A673 (cell line): ENCODE data around the gene HTR5A. TPM values are rescaled to one million over a fixed set of nuclear protein-coding genes. Genes with fewer than 3 reads are reported as not detected.

ENCODE experiments used
- BruUV-seq: library from RNA; stranded (reverse); fragments of 400-500 nt; replicated peaks from 2 replicates; lab custom pipeline; 2021; lab: Mats Ljungman, UMichigan
- CTCF ChIA-PET: fragments of 300-600 bp; sonication (Branson Sonifier 250); formaldehyde crosslinking; loops from one replicate; lab custom pipeline; 2022; ENCODE audit warnings: antibody characterized with exemption; lab: Charles Lee
- POLR2A ChIA-PET: fragments of 300-600 bp; sonication (Branson Sonifier 250); formaldehyde crosslinking; loops from one replicate; lab custom pipeline; 2022; ENCODE audit warnings: antibody characterized with exemption; ENCODE audit not compliant: low non-redundant PET; lab: Charles Lee
- DNase-seq: peaks from one replicate; pipeline ENCODE4 v3.0.0-alpha.2; 2015; ENCODE audit warnings: low spot score
- H3K27ac ChIP-seq: fragments of 200-600 bp; sonication (generic); 2 replicates; pipeline ENCODE4 v1.5.1; 2016; ENCODE audit warnings: mixed run types, low read depth, mild to moderate bottlenecking, mixed read lengths, antibody characterized with exemption, low read length; ENCODE audit not compliant: poor library complexity, severe bottlenecking
- H3K27me3 ChIP-seq: fragments of 200-600 bp; sonication (generic); replicated peaks from 2 replicates; pipeline ENCODE4 v1.6.1; 2017; ENCODE audit warnings: mixed run types, low read depth, mild to moderate bottlenecking, mixed read lengths, antibody characterized with exemption, low read length; ENCODE audit not compliant: insufficient read depth, poor library complexity
- H3K36me3 ChIP-seq: fragments of 200-600 bp; sonication (generic); 2 replicates; pipeline ENCODE4 v1.6.1; 2016; ENCODE audit warnings: mixed run types, mild to moderate bottlenecking, mixed read lengths, antibody characterized with exemption, low read length; ENCODE audit not compliant: insufficient read depth, poor library complexity, severe bottlenecking
- H3K4me1 ChIP-seq: fragments of 200-600 bp; sonication (generic); 2 replicates; pipeline ENCODE4 v1.6.1; 2017; ENCODE audit warnings: mixed run types, mild to moderate bottlenecking, mixed read lengths, antibody characterized with exemption, low read length; ENCODE audit not compliant: insufficient read depth, poor library complexity, severe bottlenecking
- H3K4me3 ChIP-seq: fragments of 200-600 bp; sonication (generic); 2 replicates; pipeline ENCODE4 v1.5.1; 2016; ENCODE audit warnings: low read depth, mixed run types, mild to moderate bottlenecking, mixed read lengths, low read length; ENCODE audit not compliant: poor library complexity, severe bottlenecking
- H3K9me3 ChIP-seq: fragments of 200-600 bp; sonication (generic); 2 replicates; pipeline ENCODE4 v1.6.1; 2016; ENCODE audit warnings: mixed run types, low read depth, mild to moderate bottlenecking, mixed read lengths, antibody characterized with exemption, low read length; ENCODE audit not compliant: poor library complexity, severe bottlenecking
- CTCF ChIP-seq: fragments of 300-800, 200-600 bp; sonication (generic); conservative IDR thresholded peaks from 2 replicates; pipeline ENCODE4 v1.5.1; 2017; ENCODE audit warnings: low read depth, mild to moderate bottlenecking, antibody characterized with exemption, low read length, moderate library complexity, mixed read lengths
- EZH2 ChIP-seq: fragments of 200-600 bp; sonication (generic); IDR thresholded peaks from 2 replicates; pipeline ENCODE4 v1.6.1; 2017; ENCODE audit warnings: borderline replicate concordance, low read depth, mild to moderate bottlenecking, mixed read lengths, antibody characterized with exemption, low read length; ENCODE audit not compliant: poor library complexity, severe bottlenecking
- intact Hi-C: fragments of 100-400 bp; cut with micrococcal nuclease; formaldehyde crosslinking; loops from one replicate; pipeline ENCODE4 v1.10.0; 2022; ENCODE audit not compliant: unreplicated experiment
- total RNA-seq: library from RNA; stranded (reverse); gene quantifications from 2 replicates; pipeline ENCODE4 v1.2.3, GENCODE V29; 2021

Gene HTR5A
- total RNA-seq, 1 experiment from 2014 or later: not detected

GRCh38 chr7:155064186-155064585, 5.9 kb upstream of the HTR5A start:
- ChIA-PET CTCF (no interaction called here), POLR2A (no interaction called here)
- Histone ChIP-seq H3K36me3 (no peaks in the 10 kb centered on the region), H3K4me1 (no peaks in the 10 kb centered on the region), H3K4me3 (no peak overlapping the region), H3K9me3 (no peaks in the 10 kb centered on the region), H3K27ac (no peak overlapping the region), H3K27me3 (peaks cover 20% of the 10 kb centered on the region)
- no TSS peak for BruUV-seq
- no peak for TF ChIP-seq CTCF
- no peak for TF ChIP-seq EZH2
- intact Hi-C loops: no loop called here
- DNase-seq: no peak

- TF ChIP-seq CTCF: no peak
- no peak for TF ChIP-seq EZH2
- H3K9me3 ChIP-seq: no peaks in the 10 kb centered on the region
- no TSS peak for BruUV-seq
- H3K27me3 ChIP-seq: peaks cover 26% of the 10 kb centered on the region
- no peak overlapping the region for H3K27ac ChIP-seq
- POLR2A ChIA-PET: no interaction called here
- H3K36me3 ChIP-seq: no peaks in the 10 kb centered on the region
- H3K4me3 ChIP-seq: no peak overlapping the region
- DNase-seq: no peak
- intact Hi-C loops: no loop called here
- H3K4me1 ChIP-seq: no peaks in the 10 kb centered on the region
- CTCF ChIA-PET: no interaction called here
Observed at GRCh38 chr7:155066417-155066950, 3.6 kb upstream of the HTR5A start.

- no peak overlapping the region for H3K27ac ChIP-seq
- CTCF ChIA-PET: no interaction called here
- no peaks in the 10 kb centered on the region for H3K9me3 ChIP-seq
- TF ChIP-seq EZH2 (no peak), CTCF (no peak)
- intact Hi-C loops: no loop called here
- no TSS peak for BruUV-seq
- H3K4me3 ChIP-seq: no peak overlapping the region
- POLR2A ChIA-PET: no interaction called here
- H3K4me1 ChIP-seq: no peaks in the 10 kb centered on the region
- DNase-seq: no peak
- H3K36me3 ChIP-seq: no peaks in the 10 kb centered on the region
- peaks cover 44% of the 10 kb centered on the region for H3K27me3 ChIP-seq
Observed at GRCh38 chr7:155071121-155071651, 1.1 kb downstream of the HTR5A start.
